ENCODE results near the gene TNFSF15.

The TNFSF15 gene

GRCh38 chr9:114803479-114804265 lies 2.2 kb downstream of the TNFSF15 start:
- no peak for DNase-seq (ENCODE audit: low read depth)
- no peak for TF ChIP-seq CTCF (IDR thresholded peaks at IDR 0.05; ENCODE audit: low read depth, low read length, missing control alignments)
- H3K4me3 ChIP-seq (ENCODE audit: low read depth, low read length) = no peak overlapping the region

GRCh38 chr9:114799925-114800324 lies 5.9 kb downstream of the TNFSF15 start:
- TF ChIP-seq CTCF (IDR thresholded peaks at IDR 0.05; ENCODE audit: low read depth, low read length, missing control alignments) = no peak
- DNase-seq (ENCODE audit: low read depth) = no peak
- H3K4me3 ChIP-seq (ENCODE audit: low read depth, low read length) = no peak overlapping the region

GRCh38 chr9:114799441-114799840 lies 6.4 kb downstream of the TNFSF15 start:
- H3K4me3 ChIP-seq (ENCODE audit: low read depth, low read length) = no peak overlapping the region
- no peak for DNase-seq (ENCODE audit: low read depth)
- TF ChIP-seq CTCF (IDR thresholded peaks at IDR 0.05; ENCODE audit: low read depth, low read length, missing control alignments) = no peak

GRCh38 chr9:114798780-114799427 lies 6.9 kb downstream of the TNFSF15 start:
- TF ChIP-seq CTCF (IDR thresholded peaks at IDR 0.05; ENCODE audit: low read depth, low read length, missing control alignments) = no peak
- H3K4me3 ChIP-seq (ENCODE audit: low read depth, low read length) = no peak overlapping the region
- DNase-seq (ENCODE audit: low read depth) = no peak

GRCh38 chr9:114798101-114798500 lies 7.7 kb downstream of the TNFSF15 start:
- no peak for DNase-seq (ENCODE audit: low read depth)
- H3K4me3 ChIP-seq (ENCODE audit: low read depth, low read length) = no peak overlapping the region
- TF ChIP-seq CTCF (IDR thresholded peaks at IDR 0.05; ENCODE audit: low read depth, low read length, missing control alignments) = no peak

GRCh38 chr9:114792396-114792795 lies 13.4 kb downstream of the TNFSF15 start:
- H3K4me3 ChIP-seq (ENCODE audit: low read depth, low read length) = no peak overlapping the region
- TF ChIP-seq CTCF (IDR thresholded peaks at IDR 0.05; ENCODE audit: low read depth, low read length, missing control alignments) = no peak
- DNase-seq (ENCODE audit: low read depth) = no peak
